Loucy (cell line): ENCODE measurements around the gene CLNK.

Experiments used
- H2AFZ ChIP-seq: fragments of 200-600 bp; sonication (generic); 2 replicates; pipeline ENCODE4 v1.6.0; 2016; ENCODE audit warnings: antibody characterized with exemption, mild to moderate bottlenecking, low read length, moderate library complexity
- H3F3A ChIP-seq: fragments of 200-600 bp; 2 replicates; pipeline ENCODE4 v1.6.0; 2016; ENCODE audit warnings: antibody characterized with exemption, low read depth, mild to moderate bottlenecking
- H3K27me3 ChIP-seq: fragments of 200-600 bp; sonication (generic); 2 replicates; pipeline ENCODE4 v1.6.1; 2014; ENCODE audit warnings: low read length, mild to moderate bottlenecking; ENCODE audit not compliant: insufficient read depth, poor library complexity, severe bottlenecking
- H3K36me3 ChIP-seq: fragments of 200-600 bp; sonication (generic); 2 replicates; pipeline ENCODE4 v1.6.1; 2016; ENCODE audit warnings: low read length; ENCODE audit not compliant: insufficient read depth
- H3K4me1 ChIP-seq: fragments of 200-600 bp; sonication (generic); 2 replicates; pipeline ENCODE4 v1.5.1; 2014; ENCODE audit warnings: low read length, mild to moderate bottlenecking; ENCODE audit not compliant: insufficient read depth, poor library complexity, severe bottlenecking
- H3K4me2 ChIP-seq: fragments of 200-600 bp; sonication (generic); 2 replicates; pipeline ENCODE4 v1.6.0; 2014; ENCODE audit warnings: antibody characterized with exemption, low read length, low read depth, mild to moderate bottlenecking; ENCODE audit not compliant: poor library complexity, severe bottlenecking
- H3K4me3 ChIP-seq: fragments of 200-600 bp; sonication (generic); 2 replicates; pipeline ENCODE4 v1.5.1; 2014; ENCODE audit warnings: low read length, mild to moderate bottlenecking, mixed read lengths; ENCODE audit not compliant: poor library complexity, severe bottlenecking
- H3K79me2 ChIP-seq: fragments of 200-600 bp; sonication (generic); 2 replicates; pipeline ENCODE4 v1.6.1; 2014; ENCODE audit warnings: low read length; ENCODE audit not compliant: insufficient read depth
- H3K9ac ChIP-seq: fragments of 200-600 bp; sonication (generic); 2 replicates; pipeline ENCODE4 v1.6.0; 2014; ENCODE audit warnings: mild to moderate bottlenecking, low read depth, low read length, moderate library complexity; ENCODE audit not compliant: poor library complexity, severe bottlenecking
- H3K9me2 ChIP-seq: fragments of 200-600 bp; sonication (generic); replicated peaks from 2 replicates; pipeline ENCODE4 v1.6.1; 2016; ENCODE audit warnings: low read depth, low read length, mixed read lengths
- H3K9me3 ChIP-seq: fragments of 200-600 bp; sonication (generic); 2 replicates; pipeline ENCODE4 v1.6.1; 2014; ENCODE audit warnings: mild to moderate bottlenecking, antibody characterized with exemption, low read length, low read depth; ENCODE audit not compliant: insufficient read depth
- H4K20me1 ChIP-seq: fragments of 200-600 bp; sonication (generic); 2 replicates; pipeline ENCODE4 v1.6.0; 2014; ENCODE audit warnings: antibody characterized with exemption, low read length, mild to moderate bottlenecking; ENCODE audit not compliant: insufficient read depth, poor library complexity, severe bottlenecking
- CTCF ChIP-seq: fragments of 200-600 bp; sonication (generic); conservative IDR thresholded peaks from 2 replicates; pipeline ENCODE4 v1.5.1; 2014; ENCODE audit warnings: mild to moderate bottlenecking, antibody characterized with exemption, low read length
- EZH2phosphoT487 ChIP-seq: fragments of 200-600 bp; IDR thresholded peaks from 2 replicates; pipeline ENCODE4 v1.6.1; 2018; ENCODE audit warnings: antibody characterized with exemption, mild to moderate bottlenecking, moderate library complexity, borderline replicate concordance

CLNK gene

GRCh38 chr4:10442976-10443375 lies 241.6 kb downstream of the CLNK start:
- Histone ChIP-seq H3K36me3 (peaks cover 17% of the 10 kb centered on the region; the same call in 1 of the 2 replicates), H3K79me2 (no peaks in the 10 kb centered on the region), H3K9ac (no peak overlapping the region), H3K9me2 (no peaks in the 10 kb centered on the region), H3F3A (no peaks in the 10 kb centered on the region), H3K4me2 (peak overlapping the region; percentile 32), H3K27me3 (no peaks in the 10 kb centered on the region), H3K9me3 (no peaks in the 10 kb centered on the region), H2AFZ (0 out of 2 replicates have a peak overlapping the region, but pooled peaks have one; percentile 8), H3K4me3 (no peak overlapping the region), H4K20me1 (no peaks in the 10 kb centered on the region), H3K4me1 (peaks cover 25% of the 10 kb centered on the region)
- TF ChIP-seq CTCF = no peak
- no peak for TF ChIP-seq EZH2phosphoT487

DNA sequence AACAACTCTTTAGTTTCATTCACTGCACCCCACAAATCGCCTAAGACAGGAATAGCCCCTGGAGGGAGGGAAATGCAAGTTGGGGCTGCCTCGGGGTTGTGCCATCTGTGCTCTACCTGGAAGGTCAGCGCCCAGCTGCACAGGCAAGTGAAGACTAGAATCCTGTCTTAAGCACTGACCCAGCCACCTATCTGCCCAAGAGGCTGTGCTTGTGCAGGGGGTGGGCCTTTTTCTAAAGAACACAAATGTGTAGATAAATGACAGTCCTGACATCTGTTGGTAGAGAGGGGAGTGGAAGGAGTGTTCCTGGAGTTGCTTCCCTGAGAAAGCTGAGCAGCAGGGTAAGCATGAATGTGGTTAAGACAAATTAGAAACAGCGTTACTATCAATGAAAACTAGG lies 243.1 kb downstream of the CLNK start:
- no peak for TF ChIP-seq CTCF
- no peak for TF ChIP-seq EZH2phosphoT487
- Histone ChIP-seq H3K4me1 (peaks cover 25% of the 10 kb centered on the region), H3K79me2 (no peaks in the 10 kb centered on the region), H4K20me1 (no peaks in the 10 kb centered on the region), H3K9me2 (no peaks in the 10 kb centered on the region), H3K4me3 (no peak overlapping the region), H3K4me2 (no peak overlapping the region), H3F3A (no peaks in the 10 kb centered on the region), H3K9ac (no peak overlapping the region), H3K36me3 (peaks cover 17% of the 10 kb centered on the region; the same call in 1 of the 2 replicates), H3K9me3 (no peaks in the 10 kb centered on the region), H3K27me3 (no peaks in the 10 kb centered on the region), H2AFZ (no peak overlapping the region)

DNA sequence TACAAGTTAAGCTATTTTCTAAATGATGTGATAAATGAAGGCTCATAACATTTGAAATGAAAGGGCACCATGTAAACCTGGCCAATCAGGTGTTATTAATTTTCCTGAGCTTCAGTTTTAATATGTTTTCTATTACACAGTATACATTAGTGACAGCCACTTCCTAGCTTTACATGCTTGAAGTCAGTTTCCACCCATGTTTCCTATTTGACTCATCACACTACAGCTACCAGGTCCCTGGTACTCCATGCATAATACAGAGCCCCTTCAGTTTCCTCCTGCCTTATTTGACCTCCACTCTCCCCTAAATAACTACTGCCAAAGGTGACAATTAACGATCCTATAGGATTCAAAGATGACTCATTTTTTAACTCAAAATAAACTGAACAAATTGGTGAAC lies 245.6 kb downstream of the CLNK start:
- Histone ChIP-seq H2AFZ (no peak overlapping the region), H3K79me2 (no peaks in the 10 kb centered on the region), H3K4me2 (no peak overlapping the region), H3K9me3 (no peaks in the 10 kb centered on the region), H3K27me3 (no peaks in the 10 kb centered on the region), H4K20me1 (no peaks in the 10 kb centered on the region), H3F3A (no peaks in the 10 kb centered on the region), H3K36me3 (no peaks in the 10 kb centered on the region), H3K9me2 (no peaks in the 10 kb centered on the region), H3K9ac (no peak overlapping the region), H3K4me1 (peaks cover 18% of the 10 kb centered on the region), H3K4me3 (no peak overlapping the region)
- TF ChIP-seq CTCF (no peak), EZH2phosphoT487 (no peak)
